Heart left ventricle (tissue), 13 donors: ENCODE data around the gene RMDN3.

Source experiments
- CTCF ChIP-seq, 12 donors: fragments of 200-600 bp; sonication (generic) in 4 of 12; IDR thresholded peaks; one replicate each; pipeline versions ENCODE4 v1.5.0 to v1.8.0; 2018 to 2022; ENCODE audit warnings: antibody characterized with exemption in 12 of 12, mild to moderate bottlenecking in 5 of 12
- POLR2A ChIP-seq, 2 donors: fragments of 450-650 bp; IDR thresholded peaks; one replicate each; pipeline ENCODE4 v1.6.1; 2017; ENCODE audit warnings: antibody characterized with exemption in 2 of 2, mild to moderate bottlenecking in 2 of 2, moderate library complexity in 2 of 2
- donor health status: ischemic (EF 13 %, LVEDD 7.1; RV severe dilation, severe dysfunction).
- donor health status: DM: no; HTN: yes; CAD: no.
- donor health status: DM: no; HTN: no; CAD: no.
- donor health status: ischemic (EF 25% LVEDD 6.9; RV normal size, moderate dysfunction).
- donor health status: ischemic (EF 25% LVEDD 5.7; RV mildly dilated, moderate dysfunction).
- donor health status: ischemic (EF 35%, LVEDD 5.7; RV mildly dilated, moderate dysfunction).
- donor health status: nonischemic (EF 11% LVEDD 7.7; RV severe dilation, severe dysfunction).
- donor health status: DM: yes; HTN: yes; CAD: no.
- donor health status: PGD.
- donor health status: ischemic (EF 29% LVEDD 5.4; RV normal size, mild dysfunction).
- donor health status: nonischemic (EF 23%, LVEDD 6.1; RV moderate dilation, normal function).

- TF ChIP-seq POLR2A (IDR thresholded peaks at IDR 0.05) (no peak), CTCF (IDR thresholded peaks at IDR 0.05) (no peak)
Measured at GRCh38 chr15:40775740-40776536, 20.9 kb upstream of the RMDN3 start.
